Measurements from ENCODE around the gene SNAP23. TPM values are rescaled to one million over a fixed set of nuclear protein-coding genes. Genes with fewer than 3 reads are reported as not detected.

The SNAP23 gene
- total RNA-seq, 4 donors from 2014 or later: 36.2 to 78.2 (median 50.3) TPM

DNA sequence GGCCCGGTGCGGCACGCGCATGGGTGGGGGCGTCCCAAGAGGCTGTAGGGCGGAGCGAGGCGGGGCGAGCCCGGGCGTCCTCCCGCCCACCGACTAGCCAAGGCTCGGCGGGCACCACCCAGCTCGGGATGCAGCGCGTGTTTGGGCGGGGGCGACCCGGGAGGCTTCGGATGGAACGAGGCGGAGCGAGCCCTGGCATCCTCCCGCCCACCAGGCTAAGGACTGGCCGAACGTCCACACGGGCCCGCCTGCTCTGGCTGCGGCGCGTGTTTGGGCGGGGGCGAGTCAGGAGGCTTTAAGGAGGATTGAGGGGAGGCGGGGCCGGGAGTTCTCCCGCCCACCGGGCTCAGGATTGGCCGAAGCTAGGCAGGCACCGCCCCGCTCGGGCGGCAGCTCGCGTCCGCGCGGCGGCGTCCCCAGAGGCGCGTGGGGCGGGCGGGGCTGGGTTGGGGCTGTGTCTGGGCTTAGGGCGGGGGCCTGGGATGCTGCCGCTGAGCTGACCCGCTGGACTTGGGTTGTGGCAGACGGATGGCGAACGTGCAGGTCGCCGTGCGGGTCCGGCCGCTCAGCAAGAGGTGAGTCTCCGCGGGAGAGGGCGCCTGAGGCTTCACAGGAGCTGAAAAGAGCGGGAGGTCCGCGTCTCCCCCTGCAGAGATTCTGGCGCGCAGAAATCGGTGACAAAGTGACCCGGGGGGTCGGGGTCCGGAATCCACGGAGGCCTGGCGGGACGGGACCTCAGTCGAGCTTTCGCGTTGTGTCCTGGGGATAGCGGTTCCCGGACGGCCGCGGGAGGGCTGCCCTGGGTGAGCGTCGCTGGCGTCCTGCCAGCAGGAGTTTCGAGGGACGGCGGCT lies 80.0 kb downstream of the SNAP23 start, which contains the start of gene STARD9:
TSS of gene STARD9 (plus strand) at position 419 of the 852 bp plus-strand sequence. CDS start at position 529, 110 bp downstream.
- TF ChIP-seq POLR2A (IDR thresholded peaks at IDR 0.05) (peak in 1 of 2 donors; percentile 43), POLR2AphosphoS5 (IDR thresholded peaks at IDR 0.05) (peak in 1 of 3 donors; percentile 71), EP300 (IDR thresholded peaks at IDR 0.05) (no peak)
- TF ChIP-seq, protein P1, sequence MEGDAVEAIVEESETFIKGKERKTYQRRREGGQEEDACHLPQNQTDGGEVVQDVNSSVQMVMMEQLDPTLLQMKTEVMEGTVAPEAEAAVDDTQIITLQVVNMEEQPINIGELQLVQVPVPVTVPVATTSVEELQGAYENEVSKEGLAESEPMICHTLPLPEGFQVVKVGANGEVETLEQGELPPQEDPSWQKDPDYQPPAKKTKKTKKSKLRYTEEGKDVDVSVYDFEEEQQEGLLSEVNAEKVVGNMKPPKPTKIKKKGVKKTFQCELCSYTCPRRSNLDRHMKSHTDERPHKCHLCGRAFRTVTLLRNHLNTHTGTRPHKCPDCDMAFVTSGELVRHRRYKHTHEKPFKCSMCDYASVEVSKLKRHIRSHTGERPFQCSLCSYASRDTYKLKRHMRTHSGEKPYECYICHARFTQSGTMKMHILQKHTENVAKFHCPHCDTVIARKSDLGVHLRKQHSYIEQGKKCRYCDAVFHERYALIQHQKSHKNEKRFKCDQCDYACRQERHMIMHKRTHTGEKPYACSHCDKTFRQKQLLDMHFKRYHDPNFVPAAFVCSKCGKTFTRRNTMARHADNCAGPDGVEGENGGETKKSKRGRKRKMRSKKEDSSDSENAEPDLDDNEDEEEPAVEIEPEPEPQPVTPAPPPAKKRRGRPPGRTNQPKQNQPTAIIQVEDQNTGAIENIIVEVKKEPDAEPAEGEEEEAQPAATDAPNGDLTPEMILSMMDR (IDR thresholded peaks at IDR 0.05): no peak
- no peaks in the 10 kb centered on the region for H3K9me3 ChIP-seq
- peak; percentile 98 to 99 for DNase-seq (ENCODE audit: low spot score in 2 of 2)
- H3K27me3 ChIP-seq: no peaks in the 10 kb centered on the region
- H3K4me3 ChIP-seq: peak within 1 kb of the TSS; percentile 89
- WGBS: under 1% methylated on average over 42 of the region's 95 CpGs
- no peaks in the 10 kb centered on the region for H3K36me3 ChIP-seq
- H3K4me1 ChIP-seq: peaks cover 29% of the 10 kb centered on the region
- peak within 1 kb of the TSS; percentile 84 for H3K27ac ChIP-seq

DNA sequence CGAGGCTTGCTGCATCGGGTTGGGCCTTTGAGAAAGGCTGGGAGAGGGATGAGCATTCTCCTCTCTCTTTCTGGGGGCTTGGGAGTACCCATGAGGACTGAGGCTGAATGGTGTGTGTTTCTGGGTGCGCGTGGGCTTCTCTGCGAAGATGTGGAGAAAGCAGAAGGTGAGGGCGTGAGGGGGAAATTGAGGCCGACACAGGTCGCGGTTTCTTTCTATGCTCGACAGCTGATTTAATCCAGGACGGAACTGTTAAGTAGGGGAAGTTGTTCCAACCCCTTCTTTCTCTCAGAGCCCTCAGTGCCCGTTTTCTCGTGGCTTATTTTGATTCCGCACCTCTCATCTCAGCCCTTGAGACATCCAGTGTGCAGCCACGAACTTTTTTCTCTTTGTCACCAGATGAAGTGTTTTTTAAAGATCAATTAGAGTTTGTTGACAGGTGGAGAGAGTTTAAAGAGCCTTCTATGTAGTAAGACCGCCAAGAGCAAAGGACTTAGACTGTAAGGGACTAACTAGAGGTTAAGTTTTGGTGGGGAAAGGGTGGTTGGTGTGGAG lies 80.7 kb downstream of the SNAP23 start:
- H3K9me3 ChIP-seq: no peaks in the 10 kb centered on the region
- H3K27ac ChIP-seq: peak overlapping the region; percentile 84
- H3K36me3 ChIP-seq: no peaks in the 10 kb centered on the region
- TF ChIP-seq EP300 (IDR thresholded peaks at IDR 0.05): no peak
- no peak for TF ChIP-seq POLR2AphosphoS5 (IDR thresholded peaks at IDR 0.05)
- TF ChIP-seq, protein P1 (IDR thresholded peaks at IDR 0.05): no peak
- WGBS: 9% methylated on average over 16 of the region's 16 CpGs
- H3K27me3 ChIP-seq: no peaks in the 10 kb centered on the region
- H3K4me3 ChIP-seq: peak overlapping the region; percentile 89
- peaks cover 35% of the 10 kb centered on the region for H3K4me1 ChIP-seq
- no peak for DNase-seq (ENCODE audit: low spot score in 2 of 2)

DNA sequence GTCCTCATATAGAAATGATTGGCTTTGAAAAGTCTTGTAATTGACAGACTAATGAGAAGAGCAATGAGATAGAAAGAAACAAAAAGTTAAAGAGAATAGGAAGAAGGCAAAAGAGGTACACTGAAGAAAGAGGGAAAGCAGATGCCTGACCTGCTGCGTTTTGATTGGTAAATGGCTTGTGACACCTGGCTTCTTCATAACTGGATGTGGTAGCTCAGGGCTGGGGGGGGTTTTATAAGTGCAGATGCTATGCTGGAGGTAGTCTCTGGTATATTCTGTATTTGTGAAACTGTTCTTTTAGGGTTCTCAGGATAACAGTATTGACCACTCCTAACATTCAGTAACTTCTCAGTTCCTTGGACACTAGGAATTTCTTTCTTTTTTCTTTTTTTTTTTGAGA lies 81.3 kb downstream of the SNAP23 start:
- Histone ChIP-seq H3K27me3 (no peaks in the 10 kb centered on the region), H3K4me3 (no peak overlapping the region), H3K27ac (no peak overlapping the region), H3K36me3 (no peaks in the 10 kb centered on the region), H3K9me3 (no peaks in the 10 kb centered on the region), H3K4me1 (peaks cover 38% of the 10 kb centered on the region)
- TF ChIP-seq POLR2A (IDR thresholded peaks at IDR 0.05): no peak
- no peak for TF ChIP-seq EP300 (IDR thresholded peaks at IDR 0.05)
- no peak for DNase-seq (ENCODE audit: low spot score in 2 of 2)
- WGBS: 68% methylated on average over 1 of the region's 1 CpG

DNA sequence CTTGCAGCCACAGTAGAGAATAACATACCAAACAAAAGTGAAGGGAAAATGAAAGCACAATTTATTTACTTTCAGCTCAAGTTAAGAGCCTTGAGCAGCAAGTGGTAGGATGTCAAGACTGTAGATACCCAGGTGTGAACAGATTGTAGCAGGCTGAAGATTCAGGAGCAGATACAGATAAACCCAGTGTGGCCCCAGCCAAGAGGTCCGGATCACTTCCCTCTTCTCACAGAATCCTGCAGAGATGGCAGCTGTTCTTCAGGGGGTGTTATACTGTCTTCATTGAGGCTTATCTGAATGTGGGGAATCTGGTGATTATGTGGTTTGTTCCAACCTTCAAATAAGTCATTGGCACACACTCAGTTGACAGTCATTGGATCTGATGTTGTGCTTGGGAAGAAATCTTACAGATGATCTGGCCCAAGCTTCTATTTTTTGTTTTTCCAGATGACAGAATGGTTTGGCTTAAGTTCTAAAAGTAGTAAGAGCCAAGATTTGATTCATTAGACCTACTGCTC lies 82.1 kb downstream of the SNAP23 start:
- 17% methylated on average over 1 of the region's 1 CpG for WGBS
- Histone ChIP-seq H3K4me1 (peaks cover 46% of the 10 kb centered on the region), H3K27ac (peak overlapping the region; percentile 6), H3K4me3 (no peak overlapping the region), H3K36me3 (no peaks in the 10 kb centered on the region), H3K27me3 (no peaks in the 10 kb centered on the region), H3K9me3 (no peaks in the 10 kb centered on the region)
- TF ChIP-seq, protein P1 (IDR thresholded peaks at IDR 0.05): no peak
- TF ChIP-seq POLR2A (IDR thresholded peaks at IDR 0.05) (no peak), EP300 (IDR thresholded peaks at IDR 0.05) (no peak), POLR2AphosphoS5 (IDR thresholded peaks at IDR 0.05) (no peak)
- DNase-seq (ENCODE audit: low spot score in 2 of 2): no peak

DNA sequence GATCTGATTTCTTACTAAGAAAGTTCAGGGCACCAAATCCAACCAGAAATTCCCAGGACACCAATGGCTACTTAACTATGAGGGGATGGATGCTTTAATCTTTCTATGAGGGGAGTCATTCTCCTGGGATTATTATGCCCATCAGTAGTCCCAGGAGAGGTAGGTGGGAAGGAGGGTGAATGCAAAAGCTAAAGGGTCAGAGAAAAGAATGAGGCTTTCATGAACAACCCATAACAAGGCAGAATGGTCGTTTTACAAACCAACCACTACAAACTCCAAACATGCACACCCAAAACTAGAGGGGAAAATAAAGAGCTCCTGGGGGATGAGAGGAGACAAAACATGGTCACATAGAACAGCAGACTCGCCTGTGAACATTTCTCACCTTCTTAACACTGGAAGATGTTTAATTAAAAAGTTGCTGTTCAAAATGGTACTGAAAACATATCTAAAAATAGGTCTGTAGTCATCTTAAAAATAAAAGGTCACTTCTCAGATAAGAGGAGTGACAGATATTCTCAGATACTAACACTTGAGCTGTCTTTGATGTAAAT lies 83.6 kb downstream of the SNAP23 start:
- Histone ChIP-seq H3K4me1 (peaks cover 55% of the 10 kb centered on the region), H3K27ac (no peak overlapping the region), H3K27me3 (no peaks in the 10 kb centered on the region), H3K36me3 (no peaks in the 10 kb centered on the region), H3K4me3 (no peak overlapping the region), H3K9me3 (no peaks in the 10 kb centered on the region)
- WGBS: 82% methylated on average over 2 of the region's 2 CpGs
- TF ChIP-seq POLR2A (IDR thresholded peaks at IDR 0.05) (no peak), EP300 (IDR thresholded peaks at IDR 0.05) (no peak), POLR2AphosphoS5 (IDR thresholded peaks at IDR 0.05) (no peak)
- TF ChIP-seq, protein P1 (IDR thresholded peaks at IDR 0.05): no peak
- no peak for DNase-seq (ENCODE audit: low spot score in 2 of 2)
